IMR-90 (cell line): Measurements from ENCODE around the gene SNX25. TPM values are rescaled to one million over a fixed set of nuclear protein-coding genes. Genes with fewer than 3 reads are reported as not detected.

ENCODE experiments used
- ATAC-seq: fragments of 200-7000 bp; cut with Tn5 transposase; 2 replicates; pipeline ENCODE4 v1.9.1; 2020; ENCODE audit warnings: low read depth, mild to moderate bottlenecking, moderate library complexity
- BruUV-seq: library from RNA; stranded (reverse); fragments of 400-500 nt; replicated peaks from 2 replicates; lab custom pipeline; 2021; lab: Mats Ljungman, UMichigan
- CTCF ChIA-PET: fragments of 300-600 bp; formaldehyde crosslinking; extraction: SDS; loops from one replicate; lab custom pipeline; 2021; ENCODE audit warnings: antibody characterized with exemption; lab: Yijun Ruan, JAX
- POLR2A ChIA-PET: fragments of 300-600 bp; sonication (Branson Sonifier 250); formaldehyde crosslinking; loops from one replicate; lab custom pipeline; 2022; ENCODE audit warnings: antibody characterized with exemption; ENCODE audit not compliant: unreplicated experiment; lab: Charles Lee
- DNase-seq: peaks from one replicate; pipeline ENCODE4 v3.0.0; 2013
- H2AFZ ChIP-seq: replicated peaks from 2 replicates; pipeline ENCODE3; 2013; ENCODE audit warnings: low read length, mild to moderate bottlenecking; ENCODE audit not compliant: poor library complexity
- H2AK5ac ChIP-seq: 2 replicates; pipeline ENCODE4 v1.6.1; 2013; ENCODE audit warnings: low read depth, low read length, inconsistent platforms
- H2AK9ac ChIP-seq: replicated peaks from 2 replicates; pipeline ENCODE3; 2013; ENCODE audit warnings: mild to moderate bottlenecking, low read depth, low read length, moderate library complexity; ENCODE audit not compliant: poor library complexity
- H2BK120ac ChIP-seq: 2 replicates; pipeline ENCODE4 v1.6.1; 2013; ENCODE audit warnings: low read depth, low read length, inconsistent platforms
- H2BK15ac ChIP-seq: 3 replicates; pipeline ENCODE4 v1.6.1; 2013; ENCODE audit warnings: low read depth, low read length, inconsistent platforms
- H2BK20ac ChIP-seq: 2 replicates; pipeline ENCODE4 v1.6.1; 2013; ENCODE audit warnings: low read depth, mild to moderate bottlenecking, inconsistent platforms, low read length, moderate library complexity
- H2BK5ac ChIP-seq: 2 replicates; pipeline ENCODE4 v1.6.1; 2013; ENCODE audit warnings: mild to moderate bottlenecking, low read depth, low read length, inconsistent platforms; ENCODE audit not compliant: poor library complexity, severe bottlenecking
- H3K14ac ChIP-seq: replicated peaks from 2 replicates; pipeline ENCODE4 v1.6.1; 2013; ENCODE audit warnings: low read depth, low read length, inconsistent platforms
- H3K18ac ChIP-seq: 2 replicates; pipeline ENCODE4 v1.6.1; 2013; ENCODE audit warnings: low read depth, low read length, control low read depth
- H3K23ac ChIP-seq: 2 replicates; pipeline ENCODE4 v1.6.1; 2013; ENCODE audit warnings: low read depth, low read length, inconsistent platforms
- H3K27ac ChIP-seq: 2 replicates; pipeline ENCODE4 v1.5.1; 2013; ENCODE audit warnings: mild to moderate bottlenecking, control low read depth, low read length; ENCODE audit not compliant: insufficient read depth
- H3K27me3 ChIP-seq: 2 replicates; pipeline ENCODE4 v1.6.1; 2013; ENCODE audit warnings: low read length; ENCODE audit not compliant: control insufficient read depth, insufficient read depth
- H3K36me3 ChIP-seq: 2 replicates; pipeline ENCODE4 v1.6.1; 2013; ENCODE audit warnings: low read length, mixed read lengths; ENCODE audit not compliant: control insufficient read depth, insufficient read depth
- H3K4ac ChIP-seq: 2 replicates; pipeline ENCODE4 v1.6.1; 2013; ENCODE audit warnings: low read depth, low read length, inconsistent platforms
- H3K4me1 ChIP-seq: 2 replicates; pipeline ENCODE4 v1.6.1; 2013; ENCODE audit warnings: low read length, mixed read lengths; ENCODE audit not compliant: control insufficient read depth, insufficient read depth
- H3K4me2 ChIP-seq: 2 replicates; pipeline ENCODE4 v1.6.1; 2013; ENCODE audit warnings: low read depth, mild to moderate bottlenecking, control low read depth, low read length, moderate library complexity
- H3K4me3 ChIP-seq: 2 replicates; pipeline ENCODE4 v1.5.1; 2013; ENCODE audit warnings: low read depth, mild to moderate bottlenecking, control low read depth, low read length, moderate library complexity; ENCODE audit not compliant: insufficient read depth
- H3K56ac ChIP-seq: 2 replicates; pipeline ENCODE4 v1.6.1; 2013; ENCODE audit warnings: low read length, inconsistent platforms; ENCODE audit not compliant: insufficient read depth; ENCODE audit errors: extremely low read depth
- H3K79me1 ChIP-seq, 2 experiments: 2 replicates each; pipeline ENCODE4 v1.6.1; 2013; ENCODE audit warnings: low read length in 2 of 2, inconsistent platforms in 1 of 2, low read depth in 1 of 2
- H3K9ac ChIP-seq: 2 replicates; pipeline ENCODE4 v1.6.1; 2013; ENCODE audit warnings: low read depth, low read length, control low read depth
- H3K9me1 ChIP-seq: 2 replicates; pipeline ENCODE4 v1.6.1; 2013; ENCODE audit warnings: low read length, inconsistent platforms; ENCODE audit not compliant: insufficient read depth
- H3K9me3 ChIP-seq: 2 replicates; pipeline ENCODE4 v1.6.1; 2013; ENCODE audit warnings: low read length; ENCODE audit not compliant: control insufficient read depth, insufficient read depth
- H4K20me1 ChIP-seq: 2 replicates; pipeline ENCODE4 v1.6.1; 2013; ENCODE audit warnings: low read length, inconsistent platforms; ENCODE audit not compliant: insufficient read depth
- H4K5ac ChIP-seq: 2 replicates; pipeline ENCODE4 v1.6.1; 2013; ENCODE audit warnings: mild to moderate bottlenecking, low read depth, low read length, control low read depth
- H4K8ac ChIP-seq, 2 experiments: 2 replicates each; pipeline ENCODE4 v1.6.1; 2013; ENCODE audit warnings: low read depth in 2 of 2, low read length in 2 of 2, control low read depth in 1 of 2, inconsistent platforms in 1 of 2
- H4K91ac ChIP-seq: 2 replicates; pipeline ENCODE4 v1.6.1; 2013; ENCODE audit warnings: low read depth, low read length, inconsistent platforms; ENCODE audit not compliant: insufficient read depth
- BHLHE40 ChIP-seq: fragments of 150-350 bp; IDR thresholded peaks from 2 replicates; pipeline ENCODE4 v1.6.1; 2016; ENCODE audit warnings: mild to moderate bottlenecking, low read depth, low read length
- CEBPB ChIP-seq: IDR thresholded peaks from 2 replicates; pipeline ENCODE4 v1.6.1; 2012; ENCODE audit warnings: low read depth, low read length, improper control_type of control experiment
- CHD1 ChIP-seq: IDR thresholded peaks from 2 replicates; pipeline ENCODE4 v1.6.1; 2012; ENCODE audit warnings: low read depth, low read length, improper control_type of control experiment
- FOS ChIP-seq: fragments of 150-350 bp; IDR thresholded peaks from 2 replicates; pipeline ENCODE4 v1.6.1; 2016; ENCODE audit warnings: low read depth, low read length
- MAFK ChIP-seq: IDR thresholded peaks from 2 replicates; pipeline ENCODE4 v1.6.1; 2012; ENCODE audit warnings: low read depth, low read length, improper control_type of control experiment
- MAZ ChIP-seq: IDR thresholded peaks from 2 replicates; pipeline ENCODE4 v1.6.1; 2012; ENCODE audit warnings: low read depth, mild to moderate bottlenecking, low read length, improper control_type of control experiment, moderate library complexity, borderline replicate concordance
- MXI1 ChIP-seq: IDR thresholded peaks from 2 replicates; pipeline ENCODE4 v1.6.1; 2012; ENCODE audit warnings: low read depth, mild to moderate bottlenecking, low read length, moderate library complexity, borderline replicate concordance
- NFE2L2 ChIP-seq: fragments of 150-350 bp; IDR thresholded peaks from 2 replicates; pipeline ENCODE4 v1.6.1; 2016; ENCODE audit warnings: low read depth, mild to moderate bottlenecking, low read length
- POLR2A ChIP-seq: IDR thresholded peaks from 2 replicates; pipeline ENCODE4 v1.6.1; 2012; ENCODE audit warnings: mild to moderate bottlenecking, low read depth, low read length
- RAD21 ChIP-seq: IDR thresholded peaks from 2 replicates; pipeline ENCODE4 v1.6.1; 2012; ENCODE audit warnings: low read length, improper control_type of control experiment
- RFX5 ChIP-seq: IDR thresholded peaks from 2 replicates; pipeline ENCODE4 v1.8.0; 2012; ENCODE audit warnings: low read depth, mild to moderate bottlenecking, low read length, moderate library complexity
- SMC3 ChIP-seq: fragments of 150-350 bp; IDR thresholded peaks from 2 replicates; pipeline ENCODE4 v1.6.1; 2016; ENCODE audit warnings: low read depth, mild to moderate bottlenecking, antibody characterized with exemption, low read length, moderate library complexity
- WGBS, 2 experiments: methylation state at CpG; one replicate each; pipeline versions ENCODE4 v1.1.5 to v1.1.7; 2013; ENCODE audit warnings: missing lambda C conversion rate in 2 of 2; ENCODE audit not compliant: insufficient read length in 1 of 2; ENCODE audit errors: extremely low coverage in 2 of 2; 5-methylcytosine and 5-hydroxymethylcytosine counted together
- dilution Hi-C: fragments of 300-500 bp; cut with HindIII; formaldehyde crosslinking; loops from one replicate; pipeline ENCODE4 v1.14.3; 2018; ENCODE audit warnings: low sequenced_read_pairs; ENCODE audit not compliant: unreplicated experiment
- in situ Hi-C: fragments of 300-500 bp; cut with MboI; formaldehyde crosslinking; loops from 3 replicates; pipeline ENCODE4 v1.14.3; 2019; ENCODE audit warnings: low sequenced_read_pairs, inconsistent platforms, mixed read lengths
- intact Hi-C: fragments of 100-400 bp; cut with micrococcal nuclease; formaldehyde crosslinking; loops from 2 replicates; pipeline ENCODE4 v1.10.0; 2022
- polyA plus RNA-seq, 3 experiments: library from polyadenylated mRNA; depleted of rRNA; stranded (reverse); fragments of >200 nt; gene quantifications; 2 replicates each; pipeline ENCODE4 v1.2.3, GENCODE V29; 2012; ENCODE audit warnings: low replicate concordance in 1 of 3
- total RNA-seq: library from RNA; depleted of rRNA; stranded (reverse); fragments of >200 nt; gene quantifications from 2 replicates; pipeline ENCODE4 v1.2.3, GENCODE V29; 2012
- TF ChIP-seq, protein P1 (sequence below): conservative IDR thresholded peaks from 2 replicates; pipeline ENCODE4 v1.5.1; 2012; ENCODE audit warnings: mild to moderate bottlenecking, low read depth, low read length, improper control_type of control experiment
- TF ChIP-seq, protein P2 (sequence below): fragments of 150-350 bp; IDR thresholded peaks from 2 replicates; pipeline ENCODE4 v1.6.1; 2016; ENCODE audit warnings: low read depth, mild to moderate bottlenecking, low read length, moderate library complexity, borderline replicate concordance

SNX25 gene
- total and polyA plus RNA-seq, 2 of the 4 experiments (the other 2 are of a cell fraction) = 11.4 to 28.3 TPM

DNA sequence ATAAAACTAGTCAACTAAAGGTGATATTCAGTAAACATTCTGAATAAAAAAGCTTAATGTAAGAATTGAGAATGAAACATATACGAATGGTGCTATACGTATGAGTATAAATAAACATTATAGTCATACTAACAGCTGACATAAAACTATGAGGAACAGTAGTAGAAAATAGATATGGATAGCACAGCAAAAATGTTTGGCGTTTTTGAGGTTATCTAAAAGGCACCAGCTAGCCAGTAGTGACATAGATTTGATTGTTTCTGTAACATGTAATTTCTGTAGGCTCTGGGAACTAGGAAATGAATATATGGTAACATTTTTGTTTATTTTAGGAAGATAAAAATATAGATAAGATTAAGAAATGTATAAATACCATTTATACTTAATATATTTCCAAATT, 69.3 kb downstream of the SNX25 start:
- TF ChIP-seq, protein P1, sequence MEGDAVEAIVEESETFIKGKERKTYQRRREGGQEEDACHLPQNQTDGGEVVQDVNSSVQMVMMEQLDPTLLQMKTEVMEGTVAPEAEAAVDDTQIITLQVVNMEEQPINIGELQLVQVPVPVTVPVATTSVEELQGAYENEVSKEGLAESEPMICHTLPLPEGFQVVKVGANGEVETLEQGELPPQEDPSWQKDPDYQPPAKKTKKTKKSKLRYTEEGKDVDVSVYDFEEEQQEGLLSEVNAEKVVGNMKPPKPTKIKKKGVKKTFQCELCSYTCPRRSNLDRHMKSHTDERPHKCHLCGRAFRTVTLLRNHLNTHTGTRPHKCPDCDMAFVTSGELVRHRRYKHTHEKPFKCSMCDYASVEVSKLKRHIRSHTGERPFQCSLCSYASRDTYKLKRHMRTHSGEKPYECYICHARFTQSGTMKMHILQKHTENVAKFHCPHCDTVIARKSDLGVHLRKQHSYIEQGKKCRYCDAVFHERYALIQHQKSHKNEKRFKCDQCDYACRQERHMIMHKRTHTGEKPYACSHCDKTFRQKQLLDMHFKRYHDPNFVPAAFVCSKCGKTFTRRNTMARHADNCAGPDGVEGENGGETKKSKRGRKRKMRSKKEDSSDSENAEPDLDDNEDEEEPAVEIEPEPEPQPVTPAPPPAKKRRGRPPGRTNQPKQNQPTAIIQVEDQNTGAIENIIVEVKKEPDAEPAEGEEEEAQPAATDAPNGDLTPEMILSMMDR = no peak
- TF ChIP-seq CHD1 = no peak
- TF ChIP-seq BHLHE40 = no peak
- TF ChIP-seq CEBPB = no peak
- TF ChIP-seq RFX5 = no peak
- no peak for TF ChIP-seq MAFK
- no peak for TF ChIP-seq MAZ
- no peak for TF ChIP-seq FOS
- no peak for TF ChIP-seq POLR2A
- no peak for TF ChIP-seq RAD21
- TF ChIP-seq SMC3 = no peak
- TF ChIP-seq NFE2L2 = no peak
- no peak for TF ChIP-seq MXI1
- TF ChIP-seq, protein P2, sequence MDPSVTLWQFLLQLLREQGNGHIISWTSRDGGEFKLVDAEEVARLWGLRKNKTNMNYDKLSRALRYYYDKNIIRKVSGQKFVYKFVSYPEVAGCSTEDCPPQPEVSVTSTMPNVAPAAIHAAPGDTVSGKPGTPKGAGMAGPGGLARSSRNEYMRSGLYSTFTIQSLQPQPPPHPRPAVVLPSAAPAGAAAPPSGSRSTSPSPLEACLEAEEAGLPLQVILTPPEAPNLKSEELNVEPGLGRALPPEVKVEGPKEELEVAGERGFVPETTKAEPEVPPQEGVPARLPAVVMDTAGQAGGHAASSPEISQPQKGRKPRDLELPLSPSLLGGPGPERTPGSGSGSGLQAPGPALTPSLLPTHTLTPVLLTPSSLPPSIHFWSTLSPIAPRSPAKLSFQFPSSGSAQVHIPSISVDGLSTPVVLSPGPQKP = no peak
- H3K9me1 ChIP-seq = peaks cover 3% of the 10 kb centered on the region
- peak; percentile 57 for DNase-seq
- H3K4me3 ChIP-seq = no peak overlapping the region
- ChIA-PET CTCF (interaction anchor here (0.7 kb wide), 1 partner anchor 32 kb away, joined by 3 read pairs; no protein-coding TSS in a partner anchor), POLR2A (no interaction called here)
- 0 out of 2 replicates have a peak, but pooled peaks cover under 1% of the 10 kb centered on the region for H4K20me1 ChIP-seq
- H2AFZ ChIP-seq = no peak overlapping the region
- no peak overlapping the region for H4K91ac ChIP-seq
- 0 out of 2 replicates have a peak, but pooled peaks cover 1% of the 10 kb centered on the region for H3K4me1 ChIP-seq
- H3K4ac ChIP-seq = no peak overlapping the region
- H3K27me3 ChIP-seq = no peaks in the 10 kb centered on the region
- dilution Hi-C loops = no loop called here
- 0 out of 2 replicates have a peak, but pooled peaks cover 2% of the 10 kb centered on the region for H3K36me3 ChIP-seq
- peaks cover 4 to 15% of the 10 kb centered on the region in 2 experiments; a peak in 2 of 4 replicates for H3K79me1 ChIP-seq
- H2BK15ac ChIP-seq = no peak overlapping the region
- H2BK20ac ChIP-seq = no peak overlapping the region
- H3K18ac ChIP-seq = no peak overlapping the region
- no peak overlapping the region for H2AK5ac ChIP-seq
- H2BK120ac ChIP-seq = no peak overlapping the region
- in situ Hi-C loops = no loop called here
- no peak overlapping the region for H2AK9ac ChIP-seq
- no peak overlapping the region for H3K23ac ChIP-seq
- H3K9me3 ChIP-seq = no peaks in the 10 kb centered on the region
- no peak overlapping the region for H4K8ac ChIP-seq
- intact Hi-C loops = no loop called here
- WGBS, 2 experiments = no CpG with 5 or more reads among the region's 3 CpGs
- no peak overlapping the region for H3K27ac ChIP-seq
- no TSS peak for BruUV-seq
- H3K56ac ChIP-seq = no peak overlapping the region
- no peak overlapping the region for H2BK5ac ChIP-seq
- ATAC-seq = 0 out of 2 replicates have a peak, but pooled peaks have one; percentile 24
- no peak overlapping the region for H3K9ac ChIP-seq
- H3K14ac ChIP-seq = no peak overlapping the region
- H4K5ac ChIP-seq = no peak overlapping the region
- H3K4me2 ChIP-seq = no peak overlapping the region
